ENCODE measurements around the gene COL9A1. TPM values are rescaled to one million over a fixed set of nuclear protein-coding genes. Genes with fewer than 3 reads are reported as not detected.

COL9A1 gene
- polyA plus RNA-seq, 1 of the 3 experiments (the other 2 are of a cell fraction): 0.05 TPM

DNA sequence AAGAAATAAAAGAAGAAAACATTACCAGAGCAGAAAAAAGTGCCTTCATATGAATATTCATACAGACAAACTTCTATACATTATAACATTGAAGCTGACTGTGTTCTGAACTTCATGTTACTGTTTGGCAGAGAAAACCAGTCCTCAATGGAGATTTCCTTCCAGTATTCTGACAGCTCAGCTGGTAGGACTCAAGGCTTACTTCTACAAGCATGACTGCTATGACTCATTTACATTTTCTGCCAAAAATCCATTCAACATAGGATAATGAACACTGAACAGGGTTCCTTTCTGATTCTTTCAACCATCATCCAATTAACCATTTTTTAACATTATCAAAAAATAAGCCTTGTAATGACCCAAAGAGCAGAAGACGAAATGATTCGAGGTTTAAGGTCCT, 25.4 kb downstream of the COL9A1 start (continued):
- TF ChIP-seq, protein P1, sequence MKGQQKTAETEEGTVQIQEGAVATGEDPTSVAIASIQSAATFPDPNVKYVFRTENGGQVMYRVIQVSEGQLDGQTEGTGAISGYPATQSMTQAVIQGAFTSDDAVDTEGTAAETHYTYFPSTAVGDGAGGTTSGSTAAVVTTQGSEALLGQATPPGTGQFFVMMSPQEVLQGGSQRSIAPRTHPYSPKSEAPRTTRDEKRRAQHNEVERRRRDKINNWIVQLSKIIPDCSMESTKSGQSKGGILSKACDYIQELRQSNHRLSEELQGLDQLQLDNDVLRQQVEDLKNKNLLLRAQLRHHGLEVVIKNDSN (IDR thresholded peaks at IDR 0.05; ENCODE audit: borderline replicate concordance, low read depth): no peak
- TF ChIP-seq FOXM1 (IDR thresholded peaks at IDR 0.05; ENCODE audit: low read depth) (no peak), SIN3A (IDR thresholded peaks at IDR 0.05; ENCODE audit: borderline replicate concordance, low read depth, low read length) (no peak)

- no peak overlapping the region for H2AFZ ChIP-seq (ENCODE audit: low read depth)
- no peak overlapping the region for H3K27ac ChIP-seq (ENCODE audit: low read depth in 2 of 2, low read length in 1 of 2)
- no peaks in the 10 kb centered on the region for H4K20me1 ChIP-seq (ENCODE audit: insufficient read depth)
- DNase-seq: no peak
- no peak overlapping the region for H3K9ac ChIP-seq
- TF ChIP-seq, protein P1 (IDR thresholded peaks at IDR 0.05; ENCODE audit: borderline replicate concordance, low read depth): no peak
- no peak for TF ChIP-seq EP300 (IDR thresholded peaks at IDR 0.05; ENCODE audit: borderline replicate concordance in 1 of 2, low read depth in 1 of 2, low read length in 1 of 2)
- TF ChIP-seq, protein P2, sequence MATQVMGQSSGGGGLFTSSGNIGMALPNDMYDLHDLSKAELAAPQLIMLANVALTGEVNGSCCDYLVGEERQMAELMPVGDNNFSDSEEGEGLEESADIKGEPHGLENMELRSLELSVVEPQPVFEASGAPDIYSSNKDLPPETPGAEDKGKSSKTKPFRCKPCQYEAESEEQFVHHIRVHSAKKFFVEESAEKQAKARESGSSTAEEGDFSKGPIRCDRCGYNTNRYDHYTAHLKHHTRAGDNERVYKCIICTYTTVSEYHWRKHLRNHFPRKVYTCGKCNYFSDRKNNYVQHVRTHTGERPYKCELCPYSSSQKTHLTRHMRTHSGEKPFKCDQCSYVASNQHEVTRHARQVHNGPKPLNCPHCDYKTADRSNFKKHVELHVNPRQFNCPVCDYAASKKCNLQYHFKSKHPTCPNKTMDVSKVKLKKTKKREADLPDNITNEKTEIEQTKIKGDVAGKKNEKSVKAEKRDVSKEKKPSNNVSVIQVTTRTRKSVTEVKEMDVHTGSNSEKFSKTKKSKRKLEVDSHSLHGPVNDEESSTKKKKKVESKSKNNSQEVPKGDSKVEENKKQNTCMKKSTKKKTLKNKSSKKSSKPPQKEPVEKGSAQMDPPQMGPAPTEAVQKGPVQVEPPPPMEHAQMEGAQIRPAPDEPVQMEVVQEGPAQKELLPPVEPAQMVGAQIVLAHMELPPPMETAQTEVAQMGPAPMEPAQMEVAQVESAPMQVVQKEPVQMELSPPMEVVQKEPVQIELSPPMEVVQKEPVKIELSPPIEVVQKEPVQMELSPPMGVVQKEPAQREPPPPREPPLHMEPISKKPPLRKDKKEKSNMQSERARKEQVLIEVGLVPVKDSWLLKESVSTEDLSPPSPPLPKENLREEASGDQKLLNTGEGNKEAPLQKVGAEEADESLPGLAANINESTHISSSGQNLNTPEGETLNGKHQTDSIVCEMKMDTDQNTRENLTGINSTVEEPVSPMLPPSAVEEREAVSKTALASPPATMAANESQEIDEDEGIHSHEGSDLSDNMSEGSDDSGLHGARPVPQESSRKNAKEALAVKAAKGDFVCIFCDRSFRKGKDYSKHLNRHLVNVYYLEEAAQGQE (IDR thresholded peaks at IDR 0.05; ENCODE audit: low read depth, low read length): no peak
- no peak for TF ChIP-seq TAF1 (IDR thresholded peaks at IDR 0.05; ENCODE audit: borderline replicate concordance, low read depth, low read length)
- TF ChIP-seq, protein P3, sequence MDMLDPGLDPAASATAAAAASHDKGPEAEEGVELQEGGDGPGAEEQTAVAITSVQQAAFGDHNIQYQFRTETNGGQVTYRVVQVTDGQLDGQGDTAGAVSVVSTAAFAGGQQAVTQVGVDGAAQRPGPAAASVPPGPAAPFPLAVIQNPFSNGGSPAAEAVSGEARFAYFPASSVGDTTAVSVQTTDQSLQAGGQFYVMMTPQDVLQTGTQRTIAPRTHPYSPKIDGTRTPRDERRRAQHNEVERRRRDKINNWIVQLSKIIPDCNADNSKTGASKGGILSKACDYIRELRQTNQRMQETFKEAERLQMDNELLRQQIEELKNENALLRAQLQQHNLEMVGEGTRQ (IDR thresholded peaks at IDR 0.05; ENCODE audit: borderline replicate concordance, low read depth, low read length): no peak
- TF ChIP-seq RXRA (IDR thresholded peaks at IDR 0.05; ENCODE audit: borderline replicate concordance, low read depth): no peak
- no peak for TF ChIP-seq ELF1 (IDR thresholded peaks at IDR 0.05)
- no peak for TF ChIP-seq SMC3 (IDR thresholded peaks at IDR 0.05; ENCODE audit: low read depth, low read length)
- TF ChIP-seq YY1 (IDR thresholded peaks at IDR 0.05; ENCODE audit: low read depth): no peak
- no peak for TF ChIP-seq MAX (IDR thresholded peaks at IDR 0.05; ENCODE audit: low read depth)
- TF ChIP-seq RAD21 (IDR thresholded peaks at IDR 0.05; ENCODE audit: low read length): no peak
- no peak for TF ChIP-seq TEAD4 (IDR thresholded peaks at IDR 0.05; ENCODE audit: borderline replicate concordance, insufficient read depth)
- TF ChIP-seq MEF2A (IDR thresholded peaks at IDR 0.05; ENCODE audit: borderline replicate concordance, low read depth): no peak
- TF ChIP-seq PBX3 (IDR thresholded peaks at IDR 0.05): no peak
- TF ChIP-seq RFX5 (IDR thresholded peaks at IDR 0.05; ENCODE audit: low read length): no peak
- no peak for TF ChIP-seq GATA2 (CRISPR knock-in tag; IDR thresholded peaks at IDR 0.05)
- TF ChIP-seq, protein P4, sequence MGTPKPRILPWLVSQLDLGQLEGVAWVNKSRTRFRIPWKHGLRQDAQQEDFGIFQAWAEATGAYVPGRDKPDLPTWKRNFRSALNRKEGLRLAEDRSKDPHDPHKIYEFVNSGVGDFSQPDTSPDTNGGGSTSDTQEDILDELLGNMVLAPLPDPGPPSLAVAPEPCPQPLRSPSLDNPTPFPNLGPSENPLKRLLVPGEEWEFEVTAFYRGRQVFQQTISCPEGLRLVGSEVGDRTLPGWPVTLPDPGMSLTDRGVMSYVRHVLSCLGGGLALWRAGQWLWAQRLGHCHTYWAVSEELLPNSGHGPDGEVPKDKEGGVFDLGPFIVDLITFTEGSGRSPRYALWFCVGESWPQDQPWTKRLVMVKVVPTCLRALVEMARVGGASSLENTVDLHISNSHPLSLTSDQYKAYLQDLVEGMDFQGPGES (IDR thresholded peaks at IDR 0.05; ENCODE audit: low read depth, low read length): no peak
- no peak for TF ChIP-seq FOXM1 (IDR thresholded peaks at IDR 0.05; ENCODE audit: low read depth)
- ChIA-PET CTCF (interaction anchor here (1.2 kb wide), 1 partner anchor 36 kb away, joined by 3 read pairs; no protein-coding TSS in a partner anchor), POLR2A (no interaction called here)
- H3F3A ChIP-seq (replicated peaks; ENCODE audit: insufficient read depth): no peaks in the 10 kb centered on the region
- H3K9me3 ChIP-seq: no peaks in the 10 kb centered on the region
- no peaks in the 10 kb centered on the region for H3K27me3 ChIP-seq (ENCODE audit: insufficient read depth)
- H3K4me1 ChIP-seq (ENCODE audit: control insufficient read depth in 1 of 2, insufficient read depth in 2 of 2, low read depth in 1 of 2, low read length in 1 of 2): no peaks in the 10 kb centered on the region; a peak in 1 of 4 replicates
- H3K36me3 ChIP-seq (replicated peaks in 1 of 2; ENCODE audit: control insufficient read depth in 1 of 2, insufficient read depth in 2 of 2, low read length in 1 of 2): no peaks in the 10 kb centered on the region
- H3K9me2 ChIP-seq: no peaks in the 10 kb centered on the region
- WGBS (ENCODE audit: low lambda C conversion rate): 14% methylated on average over 4 of the region's 4 CpGs
- H3K4me2 ChIP-seq: no peak overlapping the region
- H3K4me3 ChIP-seq (ENCODE audit: low read depth in 2 of 2, low read length in 1 of 2): no peak overlapping the region
- H3K79me2 ChIP-seq (ENCODE audit: insufficient read depth): no peaks in the 10 kb centered on the region
Measured at GRCh38 chr6:70274338-70274737, 28.5 kb downstream of the COL9A1 start.
